ENCODE results near the gene DCP1A. TPM values are rescaled to one million over a fixed set of nuclear protein-coding genes. Genes with fewer than 3 reads are reported as not detected.

Gene DCP1A
- total and polyA plus RNA-seq, 2 of the 13 experiments (the other 11 are each of a cell fraction or from before 2014, with no cell fraction given): 14.2 to 41.2 TPM

DNA sequence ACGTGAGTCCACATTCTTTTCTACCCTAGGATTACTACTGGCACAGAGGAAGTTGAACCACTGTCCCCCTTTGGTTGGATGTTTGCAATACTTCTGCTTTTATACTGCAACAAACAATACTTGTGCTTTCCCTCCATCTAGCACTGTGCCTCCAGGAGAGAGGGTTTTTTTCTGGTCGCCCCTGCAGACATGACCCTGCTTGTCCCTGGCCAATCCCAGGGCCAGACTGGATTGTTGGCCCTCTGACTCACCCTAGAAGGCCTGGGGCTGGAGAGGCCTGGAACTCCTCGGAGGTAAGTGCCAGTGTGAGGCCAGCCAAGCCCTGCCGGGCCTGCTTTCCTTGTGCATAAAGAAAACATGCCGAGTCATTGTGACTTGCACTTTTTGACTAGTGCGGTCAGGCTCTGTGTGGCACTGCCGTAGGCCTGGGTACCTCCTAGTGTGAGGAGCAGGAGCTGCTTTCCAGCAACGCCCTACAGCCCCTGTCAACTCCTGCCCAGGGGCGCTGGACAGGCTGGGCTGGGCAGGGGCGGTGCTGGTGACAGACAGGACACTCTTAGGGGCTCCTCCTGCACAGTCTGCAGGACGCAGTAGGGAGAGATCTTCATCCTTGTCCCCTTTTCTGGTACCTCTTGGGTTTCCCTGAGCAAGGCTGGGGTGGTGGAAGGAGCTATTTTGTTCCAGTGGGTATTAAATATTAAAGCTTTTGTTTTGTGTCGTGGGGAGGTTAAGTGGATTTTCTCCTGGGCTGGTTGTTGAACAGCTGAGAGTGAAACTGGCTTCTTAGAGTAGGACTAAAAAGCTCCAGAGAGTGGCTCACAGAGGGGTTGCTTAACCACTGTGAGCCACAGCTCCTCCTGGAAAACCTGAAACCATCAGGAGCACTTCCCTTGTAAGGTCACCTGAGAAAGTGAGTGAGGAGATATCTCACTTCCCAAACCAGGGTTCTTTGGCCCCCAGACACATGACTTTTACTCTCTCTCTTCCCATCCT lies 77.2 kb downstream of the DCP1A start (continued):
- TF ChIP-seq, protein P1, sequence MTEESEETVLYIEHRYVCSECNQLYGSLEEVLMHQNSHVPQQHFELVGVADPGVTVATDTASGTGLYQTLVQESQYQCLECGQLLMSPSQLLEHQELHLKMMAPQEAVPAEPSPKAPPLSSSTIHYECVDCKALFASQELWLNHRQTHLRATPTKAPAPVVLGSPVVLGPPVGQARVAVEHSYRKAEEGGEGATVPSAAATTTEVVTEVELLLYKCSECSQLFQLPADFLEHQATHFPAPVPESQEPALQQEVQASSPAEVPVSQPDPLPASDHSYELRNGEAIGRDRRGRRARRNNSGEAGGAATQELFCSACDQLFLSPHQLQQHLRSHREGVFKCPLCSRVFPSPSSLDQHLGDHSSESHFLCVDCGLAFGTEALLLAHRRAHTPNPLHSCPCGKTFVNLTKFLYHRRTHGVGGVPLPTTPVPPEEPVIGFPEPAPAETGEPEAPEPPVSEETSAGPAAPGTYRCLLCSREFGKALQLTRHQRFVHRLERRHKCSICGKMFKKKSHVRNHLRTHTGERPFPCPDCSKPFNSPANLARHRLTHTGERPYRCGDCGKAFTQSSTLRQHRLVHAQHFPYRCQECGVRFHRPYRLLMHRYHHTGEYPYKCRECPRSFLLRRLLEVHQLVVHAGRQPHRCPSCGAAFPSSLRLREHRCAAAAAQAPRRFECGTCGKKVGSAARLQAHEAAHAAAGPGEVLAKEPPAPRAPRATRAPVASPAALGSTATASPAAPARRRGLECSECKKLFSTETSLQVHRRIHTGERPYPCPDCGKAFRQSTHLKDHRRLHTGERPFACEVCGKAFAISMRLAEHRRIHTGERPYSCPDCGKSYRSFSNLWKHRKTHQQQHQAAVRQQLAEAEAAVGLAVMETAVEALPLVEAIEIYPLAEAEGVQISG (CRISPR knock-in tag; IDR thresholded peaks at IDR 0.05): peak; percentile 54; the same call in 1 of the 2 replicates
- TF ChIP-seq RNF2 (conservative IDR thresholded peaks at IDR 0.05; ENCODE audit: low read depth) (0 out of 2 replicates have a peak, but pooled peaks have one; percentile 46), ZNF841 (CRISPR knock-in tag; IDR thresholded peaks at IDR 0.05; ENCODE audit: borderline replicate concordance) (no peak), BHLHE40 (IDR thresholded peaks at IDR 0.05; ENCODE audit: low read length) (no peak), IRX3 (CRISPR knock-in tag; IDR thresholded peaks at IDR 0.05; ENCODE audit: borderline replicate concordance, low read depth) (0 out of 2 replicates have a peak, but pooled peaks have one; percentile 38), TSC22D2 (CRISPR knock-in tag; IDR thresholded peaks at IDR 0.05; ENCODE audit: borderline replicate concordance) (no peak), ZNF24 (IDR thresholded peaks at IDR 0.05) (no peak), ZNF839 (CRISPR knock-in tag; IDR thresholded peaks at IDR 0.05; ENCODE audit: borderline replicate concordance) (no peak), GTF2F1 (IDR thresholded peaks at IDR 0.05; ENCODE audit: low read length) (no peak), HMG20B (CRISPR knock-in tag; conservative IDR thresholded peaks at IDR 0.05) (no peak; the same call in 1 of the 2 replicates)
- TF ChIP-seq, protein P2, sequence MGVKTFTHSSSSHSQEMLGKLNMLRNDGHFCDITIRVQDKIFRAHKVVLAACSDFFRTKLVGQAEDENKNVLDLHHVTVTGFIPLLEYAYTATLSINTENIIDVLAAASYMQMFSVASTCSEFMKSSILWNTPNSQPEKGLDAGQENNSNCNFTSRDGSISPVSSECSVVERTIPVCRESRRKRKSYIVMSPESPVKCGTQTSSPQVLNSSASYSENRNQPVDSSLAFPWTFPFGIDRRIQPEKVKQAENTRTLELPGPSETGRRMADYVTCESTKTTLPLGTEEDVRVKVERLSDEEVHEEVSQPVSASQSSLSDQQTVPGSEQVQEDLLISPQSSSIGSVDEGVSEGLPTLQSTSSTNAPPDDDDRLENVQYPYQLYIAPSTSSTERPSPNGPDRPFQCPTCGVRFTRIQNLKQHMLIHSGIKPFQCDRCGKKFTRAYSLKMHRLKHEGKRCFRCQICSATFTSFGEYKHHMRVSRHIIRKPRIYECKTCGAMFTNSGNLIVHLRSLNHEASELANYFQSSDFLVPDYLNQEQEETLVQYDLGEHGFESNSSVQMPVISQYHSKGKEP (CRISPR knock-in tag; IDR thresholded peaks at IDR 0.05): no peak
- TF ChIP-seq, protein P3, sequence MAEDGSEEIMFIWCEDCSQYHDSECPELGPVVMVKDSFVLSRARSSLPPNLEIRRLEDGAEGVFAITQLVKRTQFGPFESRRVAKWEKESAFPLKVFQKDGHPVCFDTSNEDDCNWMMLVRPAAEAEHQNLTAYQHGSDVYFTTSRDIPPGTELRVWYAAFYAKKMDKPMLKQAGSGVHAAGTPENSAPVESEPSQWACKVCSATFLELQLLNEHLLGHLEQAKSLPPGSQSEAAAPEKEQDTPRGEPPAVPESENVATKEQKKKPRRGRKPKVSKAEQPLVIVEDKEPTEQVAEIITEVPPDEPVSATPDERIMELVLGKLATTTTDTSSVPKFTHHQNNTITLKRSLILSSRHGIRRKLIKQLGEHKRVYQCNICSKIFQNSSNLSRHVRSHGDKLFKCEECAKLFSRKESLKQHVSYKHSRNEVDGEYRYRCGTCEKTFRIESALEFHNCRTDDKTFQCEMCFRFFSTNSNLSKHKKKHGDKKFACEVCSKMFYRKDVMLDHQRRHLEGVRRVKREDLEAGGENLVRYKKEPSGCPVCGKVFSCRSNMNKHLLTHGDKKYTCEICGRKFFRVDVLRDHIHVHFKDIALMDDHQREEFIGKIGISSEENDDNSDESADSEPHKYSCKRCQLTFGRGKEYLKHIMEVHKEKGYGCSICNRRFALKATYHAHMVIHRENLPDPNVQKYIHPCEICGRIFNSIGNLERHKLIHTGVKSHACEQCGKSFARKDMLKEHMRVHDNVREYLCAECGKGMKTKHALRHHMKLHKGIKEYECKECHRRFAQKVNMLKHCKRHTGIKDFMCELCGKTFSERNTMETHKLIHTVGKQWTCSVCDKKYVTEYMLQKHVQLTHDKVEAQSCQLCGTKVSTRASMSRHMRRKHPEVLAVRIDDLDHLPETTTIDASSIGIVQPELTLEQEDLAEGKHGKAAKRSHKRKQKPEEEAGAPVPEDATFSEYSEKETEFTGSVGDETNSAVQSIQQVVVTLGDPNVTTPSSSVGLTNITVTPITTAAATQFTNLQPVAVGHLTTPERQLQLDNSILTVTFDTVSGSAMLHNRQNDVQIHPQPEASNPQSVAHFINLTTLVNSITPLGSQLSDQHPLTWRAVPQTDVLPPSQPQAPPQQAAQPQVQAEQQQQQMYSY (CRISPR knock-in tag; IDR thresholded peaks at IDR 0.05): no peak
- TF ChIP-seq, protein P4, sequence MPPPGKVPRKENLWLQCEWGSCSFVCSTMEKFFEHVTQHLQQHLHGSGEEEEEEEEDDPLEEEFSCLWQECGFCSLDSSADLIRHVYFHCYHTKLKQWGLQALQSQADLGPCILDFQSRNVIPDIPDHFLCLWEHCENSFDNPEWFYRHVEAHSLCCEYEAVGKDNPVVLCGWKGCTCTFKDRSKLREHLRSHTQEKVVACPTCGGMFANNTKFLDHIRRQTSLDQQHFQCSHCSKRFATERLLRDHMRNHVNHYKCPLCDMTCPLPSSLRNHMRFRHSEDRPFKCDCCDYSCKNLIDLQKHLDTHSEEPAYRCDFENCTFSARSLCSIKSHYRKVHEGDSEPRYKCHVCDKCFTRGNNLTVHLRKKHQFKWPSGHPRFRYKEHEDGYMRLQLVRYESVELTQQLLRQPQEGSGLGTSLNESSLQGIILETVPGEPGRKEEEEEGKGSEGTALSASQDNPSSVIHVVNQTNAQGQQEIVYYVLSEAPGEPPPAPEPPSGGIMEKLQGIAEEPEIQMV (CRISPR knock-in tag; IDR thresholded peaks at IDR 0.05; ENCODE audit: low read depth): no peak
- TF ChIP-seq, protein P5, sequence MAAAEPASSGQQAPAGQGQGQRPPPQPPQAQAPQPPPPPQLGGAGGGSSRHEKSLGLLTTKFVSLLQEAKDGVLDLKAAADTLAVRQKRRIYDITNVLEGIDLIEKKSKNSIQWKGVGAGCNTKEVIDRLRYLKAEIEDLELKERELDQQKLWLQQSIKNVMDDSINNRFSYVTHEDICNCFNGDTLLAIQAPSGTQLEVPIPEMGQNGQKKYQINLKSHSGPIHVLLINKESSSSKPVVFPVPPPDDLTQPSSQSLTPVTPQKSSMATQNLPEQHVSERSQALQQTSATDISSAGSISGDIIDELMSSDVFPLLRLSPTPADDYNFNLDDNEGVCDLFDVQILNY (CRISPR knock-in tag; conservative IDR thresholded peaks at IDR 0.05): no peak
